PC-9 (cell line): ENCODE results near the gene GID4.

Source experiments
- CTCF ChIP-seq: fragments of 200-600 bp; sonication (generic); conservative IDR thresholded peaks from 2 replicates; pipeline ENCODE4 v1.6.1; 2017; ENCODE audit warnings: mixed run types, antibody characterized with exemption, mild to moderate bottlenecking, moderate library complexity
- EZH2 ChIP-seq: fragments of 200-600 bp; sonication (generic); IDR thresholded peaks from 2 replicates; pipeline ENCODE4 v1.8.0; 2017; ENCODE audit warnings: antibody characterized with exemption, low read depth

- no peak for TF ChIP-seq CTCF
- no peak for TF ChIP-seq EZH2
These were observed 63.4 kb downstream of the GID4 start for GRCh38 chr17:18102640-18103039.
